Stomach (tissue), 4 donors: ENCODE data around the gene BCO1.

Experiments
- POLR2AphosphoS5 ChIP-seq, 3 donors: sonication (generic); formaldehyde crosslinking; IDR thresholded peaks; one replicate each; pipeline ENCODE4 v1.6.1; 2016; ENCODE audit warnings: antibody characterized with exemption in 3 of 3
- TF ChIP-seq, protein P1 (sequence below), 7 experiments: fragments of 450-650 bp in 4 of 7; fragments of 200-600 bp in 3 of 7; sonication (generic) in 3 of 7; IDR thresholded peaks; one replicate each; pipeline ENCODE4 v1.5.1; 2016 to 2019; ENCODE audit warnings: antibody characterized with exemption in 7 of 7, control low read depth in 2 of 7, mild to moderate bottlenecking in 1 of 7

DNA sequence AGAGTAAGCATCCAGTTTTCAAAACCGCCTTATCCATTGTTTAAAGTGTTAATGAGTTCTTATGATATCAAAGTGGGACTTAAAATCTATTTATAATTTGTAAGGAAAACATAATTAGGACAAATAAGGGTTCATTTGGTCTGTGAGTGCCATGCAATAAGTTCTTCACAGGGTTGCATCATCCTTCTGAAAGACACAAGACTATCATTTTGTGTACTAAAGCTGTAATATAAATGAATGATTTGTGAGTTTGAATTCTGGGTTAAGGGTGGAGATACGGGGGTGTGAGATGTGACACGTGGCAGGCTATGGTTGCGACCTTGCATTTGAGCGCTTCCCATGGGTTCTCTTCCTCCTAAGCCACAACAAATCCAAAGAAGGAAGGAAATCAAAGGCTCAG lies 83.0 kb downstream of the BCO1 start:
- TF ChIP-seq, protein P1, sequence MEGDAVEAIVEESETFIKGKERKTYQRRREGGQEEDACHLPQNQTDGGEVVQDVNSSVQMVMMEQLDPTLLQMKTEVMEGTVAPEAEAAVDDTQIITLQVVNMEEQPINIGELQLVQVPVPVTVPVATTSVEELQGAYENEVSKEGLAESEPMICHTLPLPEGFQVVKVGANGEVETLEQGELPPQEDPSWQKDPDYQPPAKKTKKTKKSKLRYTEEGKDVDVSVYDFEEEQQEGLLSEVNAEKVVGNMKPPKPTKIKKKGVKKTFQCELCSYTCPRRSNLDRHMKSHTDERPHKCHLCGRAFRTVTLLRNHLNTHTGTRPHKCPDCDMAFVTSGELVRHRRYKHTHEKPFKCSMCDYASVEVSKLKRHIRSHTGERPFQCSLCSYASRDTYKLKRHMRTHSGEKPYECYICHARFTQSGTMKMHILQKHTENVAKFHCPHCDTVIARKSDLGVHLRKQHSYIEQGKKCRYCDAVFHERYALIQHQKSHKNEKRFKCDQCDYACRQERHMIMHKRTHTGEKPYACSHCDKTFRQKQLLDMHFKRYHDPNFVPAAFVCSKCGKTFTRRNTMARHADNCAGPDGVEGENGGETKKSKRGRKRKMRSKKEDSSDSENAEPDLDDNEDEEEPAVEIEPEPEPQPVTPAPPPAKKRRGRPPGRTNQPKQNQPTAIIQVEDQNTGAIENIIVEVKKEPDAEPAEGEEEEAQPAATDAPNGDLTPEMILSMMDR (IDR thresholded peaks at IDR 0.05): no peak
- no peak for TF ChIP-seq POLR2AphosphoS5 (IDR thresholded peaks at IDR 0.05)
